HuH-7.5 (cell line): Measurements from ENCODE around the gene BPTF.
"Not testable (repeated sequence)": the region's sequence is repeated elsewhere in the genome, so short reads cannot be mapped to it uniquely, and the experiment has no call there.

Experiments
- DNase-seq: peaks from one replicate; pipeline ENCODE4 v3.0.0; 2011; ENCODE audit warnings: low spot score

Gene BPTF

GRCh38 chr17:67980456-67980855 is 155.2 kb downstream of the BPTF start:
- DNase-seq: no peak

- DNase-seq: not testable (repeated sequence)
Observed at GRCh38 chr17:67980883-67981282, 155.6 kb downstream of the BPTF start.

GRCh38 chr17:67982034-67982640 is 156.8 kb downstream of the BPTF start:
- DNase-seq: no peak

GRCh38 chr17:67982686-67983382 is 157.5 kb downstream of the BPTF start:
- DNase-seq: no peak

- DNase-seq: no peak
Observed at GRCh38 chr17:67983383-67983688, 158.0 kb downstream of the BPTF start.

GRCh38 chr17:67990909-67991308 is 165.6 kb downstream of the BPTF start:
- DNase-seq: no peak

- no peak for DNase-seq
Observed at GRCh38 chr17:67992548-67993152, 167.3 kb downstream of the BPTF start.

- peak; percentile 85 for DNase-seq
Observed at GRCh38 chr17:67993153-67993997, 168.1 kb downstream of the BPTF start.

GRCh38 chr17:67993998-67994361 is 168.7 kb downstream of the BPTF start:
- DNase-seq: peak; percentile 54

- DNase-seq: peak; percentile 23
Observed at GRCh38 chr17:67994817-67995569, 169.7 kb downstream of the BPTF start.

- peak; percentile 30 for DNase-seq
Observed at GRCh38 chr17:67995570-67996263, 170.4 kb downstream of the BPTF start.

GRCh38 chr17:67996301-67997171 is 171.2 kb downstream of the BPTF start, which contains the start of gene C17orf58:
TSS of gene C17orf58 (minus strand) at chr17:67996469. CDS start at chr17:67996198, 271 bp downstream.
- DNase-seq: peak; percentile 35

GRCh38 chr17:67998466-67998865 is 173.2 kb downstream of the BPTF start:
- DNase-seq: no peak

- DNase-seq: no peak
Observed at GRCh38 chr17:67999291-67999911, 174.1 kb downstream of the BPTF start.

- DNase-seq: no peak
Observed at GRCh38 chr17:68004201-68004600, 178.9 kb downstream of the BPTF start.

GRCh38 chr17:68006797-68007196 is 181.5 kb downstream of the BPTF start:
- DNase-seq: no peak

GRCh38 chr17:68011199-68011665 is 185.9 kb downstream of the BPTF start:
- DNase-seq: peak; percentile 40

GRCh38 chr17:68013385-68013784 is 188.1 kb downstream of the BPTF start:
- DNase-seq: no peak

GRCh38 chr17:68015081-68015723 is 189.9 kb downstream of the BPTF start:
- DNase-seq: no peak
